ENCODE results near the gene GGCT.

DNA sequence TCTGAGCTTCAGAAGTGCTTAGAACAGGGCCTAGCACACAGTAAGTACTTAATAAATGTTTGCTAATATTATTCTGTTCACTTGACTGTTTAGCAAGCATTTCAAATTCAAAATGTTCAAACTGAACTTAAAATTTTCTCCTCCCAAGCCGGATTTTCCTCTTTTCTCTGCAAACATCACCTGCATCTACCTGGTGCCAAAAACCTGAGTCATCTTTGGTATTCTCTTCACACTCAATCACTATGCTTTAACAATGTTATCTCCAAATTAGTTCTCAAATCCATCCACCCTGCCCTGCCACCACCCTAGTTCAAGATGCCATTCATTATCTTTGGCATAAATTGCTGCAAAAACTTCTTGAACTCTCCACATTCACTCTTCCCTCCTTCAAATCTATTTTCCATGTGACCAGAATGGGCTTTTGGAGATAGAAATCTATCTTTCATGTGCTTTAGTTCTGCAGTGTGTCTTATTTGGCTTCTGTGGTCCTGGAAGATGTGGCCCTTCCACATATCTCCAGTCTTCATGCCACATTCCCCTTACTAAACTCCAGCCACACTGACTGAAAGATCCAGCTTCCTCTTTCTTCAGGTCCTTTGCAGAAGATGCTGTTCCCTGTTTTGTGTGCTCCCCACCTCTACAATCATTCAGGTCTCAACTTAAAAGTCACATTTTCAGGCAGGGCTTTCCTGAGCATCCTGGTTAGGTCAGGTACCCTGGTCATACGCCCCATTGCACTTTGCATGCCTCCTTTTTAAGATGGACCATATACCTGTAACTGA lies 2.0 kb downstream of the GGCT start:
- TF ChIP-seq, protein P1, sequence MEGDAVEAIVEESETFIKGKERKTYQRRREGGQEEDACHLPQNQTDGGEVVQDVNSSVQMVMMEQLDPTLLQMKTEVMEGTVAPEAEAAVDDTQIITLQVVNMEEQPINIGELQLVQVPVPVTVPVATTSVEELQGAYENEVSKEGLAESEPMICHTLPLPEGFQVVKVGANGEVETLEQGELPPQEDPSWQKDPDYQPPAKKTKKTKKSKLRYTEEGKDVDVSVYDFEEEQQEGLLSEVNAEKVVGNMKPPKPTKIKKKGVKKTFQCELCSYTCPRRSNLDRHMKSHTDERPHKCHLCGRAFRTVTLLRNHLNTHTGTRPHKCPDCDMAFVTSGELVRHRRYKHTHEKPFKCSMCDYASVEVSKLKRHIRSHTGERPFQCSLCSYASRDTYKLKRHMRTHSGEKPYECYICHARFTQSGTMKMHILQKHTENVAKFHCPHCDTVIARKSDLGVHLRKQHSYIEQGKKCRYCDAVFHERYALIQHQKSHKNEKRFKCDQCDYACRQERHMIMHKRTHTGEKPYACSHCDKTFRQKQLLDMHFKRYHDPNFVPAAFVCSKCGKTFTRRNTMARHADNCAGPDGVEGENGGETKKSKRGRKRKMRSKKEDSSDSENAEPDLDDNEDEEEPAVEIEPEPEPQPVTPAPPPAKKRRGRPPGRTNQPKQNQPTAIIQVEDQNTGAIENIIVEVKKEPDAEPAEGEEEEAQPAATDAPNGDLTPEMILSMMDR (IDR thresholded peaks at IDR 0.05; ENCODE audit: extremely low read depth in 1 of 2, insufficient read depth in 1 of 2, low read depth in 1 of 2, low read length in 2 of 2) = no peak
- TF ChIP-seq EZH2 (IDR thresholded peaks at IDR 0.05; ENCODE audit: borderline replicate concordance, low read depth, low read length, severe bottlenecking) = no peak
- no peak for TF ChIP-seq POLR2A (IDR thresholded peaks at IDR 0.05; ENCODE audit: low read depth, low read length)
